HG03558 (cell line): ENCODE data around the gene MAP2K7.
"Not testable (repeated sequence)": the region's sequence is repeated elsewhere in the genome, so short reads cannot be mapped to it uniquely, and the experiment has no call there.

Source experiments
- ATAC-seq: cut with Tn5 transposase; IDR thresholded peaks from one replicate; pipeline ENCODE4 v1.9.1; 2021; ENCODE audit warnings: moderate number of reproducible peaks; ENCODE audit not compliant: unreplicated experiment; ENCODE audit errors: extremely low read depth

MAP2K7 gene

DNA sequence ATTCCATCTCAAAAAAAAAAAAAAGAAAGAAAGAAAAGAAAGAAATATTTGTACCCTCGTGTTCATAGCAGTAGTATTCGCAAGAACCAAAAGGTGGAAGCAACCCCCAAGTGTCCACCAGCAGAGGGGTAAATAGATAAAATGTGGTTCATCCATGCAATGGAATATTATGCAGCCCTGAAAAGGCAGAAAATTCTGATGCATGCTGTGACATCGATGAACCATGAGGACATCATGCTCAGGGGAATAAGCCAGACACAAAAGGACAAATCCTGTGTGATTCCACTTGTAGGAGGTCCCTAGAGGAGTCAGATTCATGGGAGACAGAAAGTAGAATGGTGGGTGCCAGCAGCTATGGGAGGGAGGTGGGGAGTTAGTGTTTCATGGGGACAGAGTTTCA, 21.8 kb upstream of the MAP2K7 start:
- no peak for ATAC-seq

DNA sequence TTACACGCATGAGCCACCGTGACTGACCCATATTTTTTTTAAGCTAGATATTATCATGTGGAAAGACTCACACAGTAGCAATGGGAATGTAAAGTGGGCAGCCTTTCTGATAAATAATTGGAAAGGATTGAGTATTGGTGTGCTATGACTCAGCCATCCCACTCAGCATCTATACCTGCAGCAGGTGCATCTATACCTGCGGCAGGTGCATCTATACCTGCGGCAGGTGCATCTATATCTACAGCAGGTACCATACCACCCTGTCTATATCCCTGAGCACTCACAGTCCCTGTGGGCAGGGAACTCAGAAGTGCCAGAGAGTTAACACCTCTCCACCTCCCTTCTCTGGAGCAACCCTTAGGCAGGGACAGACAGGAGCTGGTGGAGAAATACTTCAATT, 20.6 kb upstream of the MAP2K7 start:
- no peak for ATAC-seq

DNA sequence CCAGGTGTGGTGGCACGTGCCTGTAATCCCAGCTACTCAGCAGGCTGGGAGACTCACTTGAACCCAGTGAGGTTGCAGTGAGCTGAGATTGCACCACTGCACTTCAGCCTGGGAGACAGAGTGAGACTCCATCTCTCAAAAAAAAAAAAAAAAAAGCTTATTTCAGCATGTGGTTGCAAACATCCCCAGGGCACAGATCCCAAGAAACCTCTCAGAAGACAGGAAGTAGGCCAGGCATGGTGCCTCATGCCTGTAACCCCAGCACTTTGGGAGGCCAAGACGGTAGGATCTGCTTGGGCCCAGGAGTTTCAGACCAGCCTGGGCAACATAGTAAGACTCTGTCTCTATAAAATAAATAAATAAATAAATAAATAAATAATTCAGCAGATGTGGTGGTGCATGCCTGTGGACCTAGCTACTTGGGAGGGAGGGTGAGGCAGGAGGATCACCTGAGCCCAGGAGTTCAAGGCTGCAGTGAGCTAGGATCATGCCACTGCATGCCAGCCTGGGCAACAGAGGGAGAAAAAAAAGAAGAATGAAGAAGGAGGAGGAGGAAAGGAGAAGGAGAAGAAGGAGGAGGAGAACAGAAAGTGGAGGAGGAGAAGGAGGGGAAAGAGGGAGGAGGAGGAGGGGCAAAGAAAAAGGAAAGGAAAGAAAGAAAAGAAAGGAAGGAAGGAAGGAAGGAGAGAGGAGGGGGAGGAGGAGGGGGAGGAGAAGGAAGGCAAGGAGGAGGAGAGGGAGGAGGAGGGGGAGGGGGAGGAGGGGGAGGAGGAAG, 19.7 kb upstream of the MAP2K7 start:
- no peak for ATAC-seq

DNA sequence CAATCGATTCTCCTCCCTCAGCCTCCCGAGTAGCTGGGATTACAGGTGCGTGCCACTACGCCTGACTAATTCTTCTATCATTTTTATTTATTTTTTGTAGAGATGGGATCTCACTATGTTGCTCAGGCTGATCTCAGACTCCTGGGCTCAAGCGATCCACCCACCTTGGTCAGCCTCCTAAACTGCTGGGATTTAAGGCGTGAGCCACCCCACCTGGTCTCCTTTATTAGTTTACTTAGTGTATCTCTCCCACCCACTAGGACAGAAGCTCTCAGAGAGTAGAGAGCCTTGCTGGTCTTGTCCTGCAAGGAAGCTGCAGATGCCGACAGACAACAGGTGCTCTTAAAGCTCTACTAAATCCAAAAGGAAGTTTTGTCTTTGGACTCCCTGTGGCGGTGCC, 17.9 kb upstream of the MAP2K7 start:
- ATAC-seq = no peak

DNA sequence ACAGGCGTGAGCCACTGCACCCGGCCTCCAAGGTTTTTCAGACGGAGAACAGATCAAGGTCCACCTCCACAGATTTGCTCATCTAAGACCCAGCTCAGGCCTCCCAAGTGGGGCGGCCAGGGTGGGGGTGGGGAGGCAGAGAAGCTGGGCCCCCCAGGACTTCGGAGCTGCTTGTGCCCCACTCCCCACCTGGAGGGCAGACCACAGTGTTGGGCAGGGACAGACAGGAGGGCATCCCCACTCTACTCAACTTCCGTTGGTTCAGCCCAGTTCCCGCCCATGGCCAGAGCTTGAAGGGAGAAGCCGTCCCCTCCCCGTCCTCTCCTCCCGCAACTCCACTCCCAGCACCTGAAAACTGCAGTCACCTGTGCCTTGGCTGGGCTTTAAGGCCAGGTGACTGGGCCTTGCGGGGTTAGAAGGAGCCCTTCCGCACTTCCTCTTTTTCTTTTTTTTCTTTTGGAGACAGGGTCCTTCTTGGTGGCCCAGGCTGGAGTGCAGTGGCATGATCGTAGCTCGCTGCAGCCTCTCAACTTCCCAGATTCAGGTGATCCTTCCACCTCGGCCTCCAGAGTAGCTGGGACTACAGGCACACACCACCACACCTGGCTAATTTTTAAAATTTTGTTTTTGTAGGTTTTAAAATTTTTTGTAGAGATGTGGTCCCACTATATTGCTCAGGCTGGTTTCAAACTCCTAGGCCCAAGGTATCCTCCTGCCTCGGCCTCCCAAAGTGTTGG, 16.1 kb upstream of the MAP2K7 start:
- no peak for ATAC-seq

DNA sequence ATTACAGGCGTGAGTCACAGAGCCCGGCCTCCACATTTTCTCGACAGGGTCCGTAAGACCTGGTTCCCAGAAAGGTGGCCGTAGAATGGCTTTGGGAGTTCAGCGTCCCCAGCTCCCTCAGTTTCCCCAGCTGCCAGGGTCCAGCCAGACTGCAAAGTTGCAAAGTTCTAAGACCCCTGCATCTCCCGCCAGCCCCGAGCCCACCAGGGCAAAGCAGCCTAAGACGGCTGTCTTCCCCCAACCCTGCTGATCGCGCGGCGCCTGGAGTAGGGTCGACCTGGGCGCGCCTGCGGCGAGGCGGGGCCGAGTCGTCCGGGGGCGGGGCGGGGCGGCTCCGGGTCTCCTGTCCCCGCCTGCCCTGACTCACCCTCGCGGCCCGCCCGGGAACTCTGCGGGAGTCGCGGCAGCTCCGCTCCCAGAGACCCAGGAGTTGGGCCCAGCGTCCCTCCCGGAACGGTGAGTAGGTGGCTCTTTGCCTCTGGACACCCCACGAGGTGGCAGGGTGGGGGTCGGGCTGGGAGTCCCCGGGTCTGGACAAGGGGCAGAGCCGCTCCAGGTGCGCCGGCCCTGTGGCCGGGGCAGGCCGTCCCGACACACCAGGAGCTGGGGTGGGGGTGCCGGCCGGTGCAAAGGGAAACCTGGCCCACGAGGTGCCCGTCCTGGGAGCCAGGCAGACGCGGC, 15.4 kb upstream of the MAP2K7 start, which contains the start of gene LRRC8E:
Gene LRRC8E (plus strand): TSS at position 366 of the 681 bp plus-strand sequence. CDS start 7,094 bp downstream, outside the sequence.
- no peak for ATAC-seq

DNA sequence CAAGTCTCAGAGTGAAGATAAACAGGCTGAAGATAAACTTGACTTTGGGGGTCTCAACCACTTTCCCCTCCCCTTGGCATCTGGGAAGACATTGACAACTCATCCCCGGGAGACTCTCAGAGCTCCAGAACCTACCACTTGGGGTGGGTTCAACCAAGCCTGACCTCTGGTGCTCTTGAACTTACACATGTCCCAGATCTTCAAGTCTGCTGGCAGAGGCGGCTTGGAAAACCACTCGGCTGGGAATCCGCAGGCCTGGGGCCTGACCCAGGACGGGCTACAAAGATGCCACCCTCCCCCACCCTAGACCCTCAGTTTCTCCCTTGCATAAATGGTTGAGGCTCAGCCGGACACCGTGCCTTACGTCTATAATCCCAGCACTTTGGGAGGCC, 14.9 kb upstream of the MAP2K7 start:
- no peak for ATAC-seq

DNA sequence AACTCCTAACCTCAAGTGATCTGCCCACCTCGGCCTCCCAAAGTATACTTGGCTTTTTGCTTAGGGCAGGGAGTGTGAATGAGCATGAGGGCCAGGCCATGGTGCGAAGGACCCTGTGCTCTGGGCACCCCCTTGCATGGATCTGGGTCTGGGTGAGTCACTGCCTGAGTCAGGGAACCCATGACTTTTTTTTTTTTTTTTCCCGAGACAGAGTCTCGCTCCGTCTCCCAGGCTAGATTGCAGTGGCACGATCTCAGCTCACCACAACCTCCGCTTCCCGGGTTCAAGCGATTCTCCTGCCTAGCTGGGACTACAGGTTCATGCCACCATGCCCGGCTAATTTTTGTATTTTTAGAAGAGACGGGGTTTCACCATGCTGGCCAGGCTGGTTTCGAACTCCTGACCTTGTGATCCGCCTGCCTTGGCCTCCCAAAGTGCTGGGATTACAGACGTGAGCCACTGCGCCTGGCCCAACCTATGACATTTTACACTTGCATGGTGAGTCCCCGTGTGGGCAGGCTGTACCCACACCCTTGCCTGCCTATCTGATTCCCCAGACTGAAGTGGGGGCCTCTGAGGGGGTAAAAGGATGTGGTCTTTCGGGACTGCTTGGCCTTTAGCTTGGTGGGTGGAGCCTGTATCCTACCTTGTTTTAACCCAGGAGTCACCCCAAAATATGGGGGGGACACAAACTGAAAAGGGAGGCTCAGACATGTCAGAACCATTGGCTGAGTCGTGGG, 10.1 kb upstream of the MAP2K7 start:
- ATAC-seq = not testable (repeated sequence)

DNA sequence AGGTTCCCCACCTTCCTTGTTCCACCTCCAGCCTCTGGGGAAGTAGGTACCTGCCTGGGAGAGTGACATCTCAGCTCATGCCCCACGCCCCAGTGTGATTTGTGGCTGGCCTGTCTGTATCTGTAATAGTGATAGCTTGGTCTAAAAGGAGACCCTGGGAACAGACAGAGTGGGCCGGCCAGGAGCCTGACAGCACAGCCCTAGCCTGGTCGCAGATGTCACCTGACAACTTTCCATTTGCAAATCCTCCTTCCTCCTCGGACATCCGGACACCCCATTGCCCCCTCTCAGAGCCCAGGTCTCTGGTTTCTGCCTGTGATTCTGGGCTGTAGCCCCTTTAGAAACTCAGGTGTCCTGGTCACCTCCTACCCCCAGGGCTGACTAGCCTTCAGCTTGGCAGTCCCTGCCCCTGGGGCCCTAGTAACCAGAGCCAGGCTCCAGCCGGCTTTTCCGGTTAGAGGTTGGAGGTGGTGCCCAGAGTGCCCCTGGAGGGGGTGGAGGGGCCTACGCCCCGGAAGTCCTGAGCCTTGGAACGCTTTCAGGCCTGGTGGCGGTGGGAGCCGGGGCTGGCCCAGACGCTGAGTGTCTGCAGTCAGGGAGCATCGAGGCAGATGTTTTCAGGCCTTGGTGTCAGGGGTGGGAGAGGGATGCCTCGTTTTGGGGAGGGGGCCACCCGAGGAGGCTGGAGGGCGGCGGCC, 8.9 kb upstream of the MAP2K7 start:
- no peak for ATAC-seq

DNA sequence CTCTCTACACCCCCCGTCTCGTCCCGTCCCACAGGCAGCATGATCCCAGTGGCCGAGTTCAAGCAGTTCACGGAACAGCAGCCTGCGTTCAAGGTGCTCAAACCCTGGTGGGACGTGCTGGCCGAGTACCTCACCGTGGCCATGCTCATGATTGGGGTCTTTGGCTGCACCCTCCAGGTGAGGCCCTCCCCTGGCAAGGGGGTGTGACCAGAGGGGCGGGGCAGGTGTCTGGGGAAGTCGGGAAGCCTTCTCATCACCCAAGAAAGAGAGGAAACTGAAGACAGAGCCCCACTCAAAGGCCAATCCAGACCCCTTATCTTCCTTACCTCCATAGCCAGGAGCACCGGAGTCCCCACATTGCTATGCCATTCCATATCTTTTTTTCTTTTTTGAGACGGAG, 8.1 kb upstream of the MAP2K7 start:
- no peak for ATAC-seq

DNA sequence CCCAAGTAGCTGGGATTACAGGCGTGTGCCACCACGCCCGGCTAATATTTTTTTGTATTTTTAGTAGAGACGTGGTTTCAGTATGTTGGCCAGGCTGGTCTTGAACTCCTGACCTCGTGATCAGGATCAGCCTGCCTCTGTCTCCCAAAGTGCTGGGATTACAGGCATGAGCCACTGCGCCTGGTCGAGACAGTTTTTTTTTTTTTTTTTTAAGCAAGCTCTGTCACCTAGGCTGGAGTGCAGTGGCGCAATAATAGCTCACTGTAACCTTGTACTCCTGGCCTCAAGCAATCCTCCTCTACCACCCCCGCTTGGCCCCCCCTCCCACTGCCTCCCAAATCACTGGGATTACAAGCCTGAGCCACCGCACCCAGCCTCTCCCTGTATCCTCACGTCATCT, 6.4 kb upstream of the MAP2K7 start:
- no peak for ATAC-seq

DNA sequence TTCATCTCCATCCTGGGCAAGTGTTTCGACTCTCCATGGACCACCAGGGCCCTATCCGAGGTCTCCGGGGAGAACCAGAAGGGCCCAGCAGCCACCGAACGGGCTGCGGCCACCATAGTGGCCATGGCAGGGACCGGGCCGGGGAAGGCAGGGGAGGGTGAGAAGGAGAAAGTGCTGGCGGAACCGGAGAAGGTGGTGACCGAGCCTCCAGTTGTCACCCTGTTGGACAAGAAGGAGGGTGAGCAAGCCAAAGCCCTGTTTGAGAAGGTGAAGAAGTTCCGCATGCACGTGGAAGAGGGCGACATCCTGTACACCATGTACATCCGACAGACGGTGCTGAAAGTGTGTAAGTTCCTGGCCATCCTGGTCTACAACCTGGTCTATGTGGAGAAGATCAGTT, 4.7 kb upstream of the MAP2K7 start:
- no peak for ATAC-seq

DNA sequence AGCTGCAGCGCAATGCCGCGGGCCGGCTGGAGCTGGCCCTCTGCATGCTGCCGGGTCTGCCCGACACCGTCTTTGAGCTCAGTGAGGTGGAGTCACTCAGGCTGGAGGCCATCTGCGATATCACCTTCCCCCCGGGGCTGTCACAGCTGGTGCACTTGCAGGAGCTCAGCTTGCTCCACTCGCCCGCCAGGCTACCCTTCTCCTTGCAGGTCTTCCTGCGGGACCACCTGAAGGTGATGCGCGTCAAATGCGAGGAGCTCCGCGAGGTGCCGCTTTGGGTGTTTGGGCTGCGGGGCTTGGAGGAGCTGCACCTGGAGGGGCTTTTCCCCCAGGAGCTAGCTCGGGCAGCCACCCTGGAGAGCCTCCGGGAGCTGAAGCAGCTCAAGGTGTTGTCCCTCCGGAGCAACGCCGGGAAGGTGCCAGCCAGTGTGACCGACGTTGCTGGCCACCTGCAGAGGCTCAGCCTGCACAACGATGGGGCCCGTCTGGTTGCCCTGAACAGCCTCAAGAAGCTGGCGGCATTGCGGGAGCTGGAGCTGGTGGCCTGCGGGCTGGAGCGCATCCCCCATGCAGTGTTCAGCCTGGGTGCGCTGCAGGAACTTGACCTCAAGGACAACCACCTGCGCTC, 3.8 kb upstream of the MAP2K7 start:
- no peak for ATAC-seq

DNA sequence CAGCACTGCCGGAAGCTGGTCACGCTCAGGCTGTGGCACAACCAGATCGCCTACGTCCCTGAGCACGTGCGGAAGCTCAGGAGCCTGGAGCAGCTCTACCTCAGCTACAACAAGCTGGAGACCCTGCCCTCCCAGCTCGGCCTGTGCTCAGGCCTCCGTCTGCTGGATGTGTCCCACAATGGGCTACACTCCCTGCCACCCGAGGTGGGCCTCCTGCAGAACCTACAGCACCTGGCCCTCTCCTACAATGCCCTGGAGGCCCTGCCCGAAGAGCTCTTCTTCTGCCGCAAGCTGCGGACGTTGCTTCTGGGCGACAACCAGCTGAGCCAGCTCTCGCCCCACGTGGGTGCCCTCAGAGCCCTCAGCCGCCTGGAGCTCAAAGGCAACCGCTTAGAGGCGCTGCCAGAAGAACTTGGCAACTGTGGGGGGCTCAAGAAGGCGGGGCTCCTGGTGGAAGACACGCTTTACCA, 3.2 kb upstream of the MAP2K7 start:
- ATAC-seq = no peak

DNA sequence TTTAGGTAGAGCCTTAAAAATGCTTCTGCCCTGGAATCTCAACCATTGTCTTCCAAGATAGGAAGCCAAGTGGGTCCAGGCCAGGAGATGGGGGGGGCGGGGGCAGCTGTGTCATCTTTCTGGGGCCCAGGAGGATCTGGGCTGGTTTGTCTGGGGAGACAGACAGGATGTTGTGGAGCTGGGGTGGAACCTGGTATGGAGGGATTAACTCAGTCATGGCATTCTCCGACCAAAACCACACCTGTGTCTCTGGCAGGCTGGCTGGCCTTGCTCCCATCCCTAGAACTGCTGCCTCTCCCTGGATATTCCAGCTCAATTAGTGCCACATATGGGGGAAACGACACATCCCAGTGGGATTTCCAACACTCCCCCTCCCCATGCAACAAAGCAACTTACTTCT, 2.7 kb upstream of the MAP2K7 start:
- ATAC-seq = no peak

DNA sequence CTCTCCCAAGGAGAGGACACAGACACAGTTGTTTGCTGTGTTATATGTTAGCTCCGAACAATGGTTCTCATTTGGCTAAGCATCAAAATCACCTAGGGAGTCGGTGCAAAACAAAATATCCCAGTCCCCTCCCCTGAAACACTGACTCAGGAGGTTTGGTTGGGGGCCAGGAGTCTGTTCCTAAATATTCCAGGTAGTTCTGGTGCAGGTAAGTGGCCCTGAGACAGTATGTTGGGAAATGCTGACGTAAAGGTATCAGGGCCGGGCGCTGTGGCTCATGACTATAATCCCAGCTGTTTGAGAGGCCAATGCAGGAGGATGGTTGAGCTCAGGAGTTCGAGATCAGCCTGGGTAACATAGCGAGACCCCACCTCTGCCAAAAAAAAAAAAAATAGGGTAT, 2.3 kb upstream of the MAP2K7 start:
- ATAC-seq = no peak

DNA sequence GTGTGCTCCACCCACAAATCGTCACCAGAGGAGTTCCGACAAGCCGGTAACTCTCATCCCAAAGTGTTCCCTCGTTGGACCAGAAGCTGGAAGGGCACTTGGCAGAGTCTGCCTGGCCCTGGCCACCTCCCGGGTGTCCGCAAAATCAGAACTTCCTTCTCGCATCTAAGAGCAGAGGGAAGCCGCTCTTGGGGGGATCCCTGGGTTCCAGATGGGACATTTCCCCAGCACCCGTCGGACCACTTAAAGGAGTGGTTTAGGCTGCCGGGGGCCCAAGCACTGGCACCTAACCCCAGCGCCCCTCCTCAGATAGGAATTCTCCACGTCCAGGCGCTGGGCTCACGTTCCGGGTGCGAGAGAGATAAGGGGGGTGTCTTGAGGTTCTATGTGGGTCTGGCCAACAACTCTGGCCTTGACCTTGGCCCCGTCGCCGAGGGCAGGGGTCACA, 857 bp upstream of the MAP2K7 start:
- no peak for ATAC-seq

DNA sequence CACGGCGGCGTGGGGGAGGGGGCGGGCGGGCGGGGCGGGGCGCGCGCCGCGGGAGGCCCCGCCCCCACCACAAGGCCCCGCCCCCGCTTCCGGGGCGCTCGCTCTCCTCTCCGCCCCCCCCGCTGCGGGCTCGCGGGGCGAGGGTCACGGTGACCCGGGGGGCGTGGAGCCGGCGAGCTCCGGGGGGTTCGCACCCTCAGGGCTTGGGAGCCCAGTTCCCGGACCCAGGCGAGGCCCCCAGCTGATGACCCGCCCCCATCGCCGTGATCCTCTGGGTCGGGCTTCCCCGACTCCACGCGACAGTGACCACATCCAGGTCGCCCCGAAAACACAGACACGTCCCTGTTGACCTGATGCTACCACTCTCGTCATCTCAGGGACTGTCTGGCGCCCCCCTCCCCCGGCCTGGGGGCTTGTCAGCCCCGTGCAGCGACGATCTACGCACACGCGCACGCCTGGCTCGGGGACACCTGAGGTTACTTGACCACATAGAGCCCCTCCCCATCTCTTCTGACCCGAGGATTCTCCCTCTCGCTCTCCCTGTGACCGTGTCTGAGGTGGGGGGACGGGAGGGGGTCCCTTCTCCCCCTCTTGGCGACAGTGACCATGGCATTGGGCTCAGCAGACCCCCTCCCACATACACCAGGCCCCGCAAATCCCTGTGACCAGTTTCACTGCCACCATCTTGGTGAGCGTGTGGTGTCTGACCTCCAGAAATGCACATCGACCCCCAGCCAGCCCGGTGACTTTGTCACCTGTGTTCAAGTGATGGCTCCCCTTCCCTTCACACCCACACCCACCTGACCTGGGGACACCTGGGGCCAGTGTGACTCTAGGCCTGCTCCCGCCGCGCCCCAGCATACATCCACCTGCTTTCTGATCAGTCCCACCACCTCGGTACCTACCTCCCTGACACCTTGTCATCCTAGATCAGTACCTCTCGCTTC, 670 bp downstream of the MAP2K7 start:
- ATAC-seq = peak; percentile 1
